K562 (cell line): Measurements from ENCODE around the gene PRUNE1. TPM values are rescaled to one million over a fixed set of nuclear protein-coding genes. Genes with fewer than 3 reads are reported as not detected.
A peak's percentile ranks its signal among the peaks of the same experiment; 100 is the strongest.

ENCODE experiments used
- AFF1 ChIP-seq, 2 experiments: fragments of 450-650 bp; IDR thresholded peaks; 2 replicates each; pipeline ENCODE4 v1.6.1; 2018; ENCODE audit warnings: mild to moderate bottlenecking in 2 of 2, low read depth in 1 of 2; ENCODE audit not compliant: partially characterized antibody in 2 of 2
- C11orf30 ChIP-seq: fragments of 450-650 bp; IDR thresholded peaks from 2 replicates; pipeline ENCODE4 v1.6.1; 2016; ENCODE audit warnings: low read depth, mild to moderate bottlenecking
- CREB3L1 ChIP-seq: fragments of 450-650 bp; IDR thresholded peaks from 2 replicates; pipeline ENCODE4 v1.6.1; 2014; ENCODE audit warnings: low read depth, mild to moderate bottlenecking, moderate library complexity, borderline replicate concordance
- CTBP1 ChIP-seq: fragments of 450-650 bp; IDR thresholded peaks from 2 replicates; pipeline ENCODE4 v1.6.1; 2016; ENCODE audit warnings: borderline replicate concordance
- EGR1 ChIP-seq: fragments of 450-650 bp; conservative IDR thresholded peaks from 2 replicates; pipeline ENCODE4 v1.6.1; 2017; ENCODE audit warnings: mild to moderate bottlenecking
- ETV5 ChIP-seq: sonication (generic); formaldehyde crosslinking; IDR thresholded peaks from 2 replicates; pipeline ENCODE4 v1.4.0; 2020; ENCODE audit warnings: low read depth, mild to moderate bottlenecking, missing genetic modification reagents
- GABPB2 ChIP-seq: fragments of 250-450 bp; sonication (Bioruptor Pico); conservative IDR thresholded peaks from 2 replicates; pipeline ENCODE4 v1.5.1; 2021; ENCODE audit warnings: mild to moderate bottlenecking
- KLF6 ChIP-seq: fragments of 250-450 bp; sonication (Bioruptor Pico); IDR thresholded peaks from 2 replicates; pipeline ENCODE4 v1.4.0; 2020; ENCODE audit warnings: mild to moderate bottlenecking, moderate library complexity, borderline replicate concordance
- MAFF ChIP-seq: IDR thresholded peaks from 2 replicates; pipeline ENCODE4 v1.6.1; 2012; ENCODE audit warnings: low read length, improper control_type of control experiment
- MAFK ChIP-seq: IDR thresholded peaks from 2 replicates; pipeline ENCODE4 v1.6.1; 2011; ENCODE audit warnings: low read length, improper control_type of control experiment
- NCOA1 ChIP-seq: fragments of 450-650 bp; IDR thresholded peaks from 2 replicates; pipeline ENCODE4 v1.6.1; 2016; ENCODE audit warnings: low read depth
- SUPT5H ChIP-seq: fragments of 450-650 bp; IDR thresholded peaks from 2 replicates; pipeline ENCODE4 v1.6.1; 2016
- TBL1XR1 ChIP-seq, 2 experiments: IDR thresholded peaks; 2 replicates each; pipeline ENCODE4 v1.6.1; 2012; ENCODE audit warnings: improper control_type of control experiment in 2 of 2, low read length in 2 of 2, mild to moderate bottlenecking in 1 of 2
- TCFL5 ChIP-seq: fragments of 250-450 bp; sonication (Bioruptor Pico); conservative IDR thresholded peaks from 2 replicates; pipeline ENCODE4 v1.6.1; 2021; ENCODE audit warnings: mild to moderate bottlenecking, moderate library complexity, matching md5 sums
- UBTF ChIP-seq, 2 experiments: IDR thresholded peaks; 2 replicates each; pipeline ENCODE4 v1.6.1; 2012; ENCODE audit warnings: improper control_type of control experiment in 2 of 2, low read depth in 2 of 2, low read length in 2 of 2, borderline replicate concordance in 1 of 2
- ZBTB5 ChIP-seq: fragments of 450-650 bp; IDR thresholded peaks from 2 replicates; pipeline ENCODE4 v1.6.1; 2017; ENCODE audit warnings: antibody characterized with exemption
- ZBTB7A ChIP-seq: IDR thresholded peaks from 2 replicates; pipeline ENCODE4 v1.6.1; 2011; ENCODE audit warnings: low read depth, mild to moderate bottlenecking, low read length, moderate library complexity, borderline replicate concordance; ENCODE audit not compliant: control insufficient read depth
- ZNF12 ChIP-seq: sonication (generic); formaldehyde crosslinking; IDR thresholded peaks from 2 replicates; pipeline ENCODE4 v1.4.0; 2020; ENCODE audit warnings: mild to moderate bottlenecking, missing genetic modification reagents
- polyA plus RNA-seq, 8 experiments: library from polyadenylated mRNA; depleted of rRNA in 4 of 8; stranded (reverse) in 5 of 8; unstranded in 3 of 8; fragments of >200 nt; fragmentation: Nextera tagmentation in 2 of 8; fragmentation: Illumina TruSeq in 1 of 8; extraction: Ambion mirVana in 2 of 8; extraction: Trizol in 1 of 8; gene quantifications; 2 replicates each; pipeline versions ENCODE4 v1.2.1 to v1.2.3, GENCODE V29; 2011 to 2014; ENCODE audit warnings: inconsistent platforms in 1 of 8, missing spikeins in 1 of 8
- total RNA-seq, 7 experiments: library from RNA; depleted of rRNA in 6 of 7; stranded (reverse); fragments of >200 nt in 6 of 7; fragmentation: Illumina TruSeq in 2 of 7; extraction: Trizol in 2 of 7; gene quantifications; 2 replicates each; pipeline versions ENCODE4 v1.2.1 to v1.2.3, GENCODE V29; 2011 to 2021; ENCODE audit warnings: low replicate concordance in 1 of 7

PRUNE1 gene
- total and polyA plus RNA-seq, 9 of the 15 experiments (the other 6 are each of a cell fraction or from before 2014, with no cell fraction given): 16.7 to 48.3 (median 26.2) TPM

GRCh38 chr1:151060007-151060656 lies 51.9 kb downstream of the PRUNE1 start, which contains the start of gene MLLT11 (continued):
- peak; percentile 52; the same call in 1 of the 2 replicates for TF ChIP-seq MAFF
- TF ChIP-seq TBL1XR1 (IDR thresholded peaks at IDR 0.05; ENCODE audit: low read length in 2 of 2): no peak
- no peak for TF ChIP-seq TCFL5 (CRISPR knock-in tag)
- peak; percentile 50; the same call in 1 of the 2 replicates for TF ChIP-seq C11orf30
- no peak; the same call in 1 of the 2 replicates for TF ChIP-seq CTBP1
- 0 out of 2 replicates have a peak, but pooled peaks have one; percentile 31 for TF ChIP-seq KLF6
- TF ChIP-seq EGR1: peak; percentile 76
- TF ChIP-seq ZNF12: no peak
- peak; percentile 66 for TF ChIP-seq SUPT5H
- TF ChIP-seq AFF1 (IDR thresholded peaks at IDR 0.05; ENCODE audit: low read depth in 1 of 2, partially characterized antibody in 2 of 2): peak in 1 of 2 experiments; percentile 23
- TF ChIP-seq UBTF (IDR thresholded peaks at IDR 0.05; ENCODE audit: borderline replicate concordance in 1 of 2, low read depth in 2 of 2, low read length in 2 of 2): peak in 1 of 2 experiments; percentile 49; a peak in 1 of 4 replicates
- TF ChIP-seq CREB3L1: 0 out of 2 replicates have a peak, but pooled peaks have one; percentile 11
- no peak for TF ChIP-seq GABPB2 (CRISPR knock-in tag)
- TF ChIP-seq ETV5: peak; percentile 48; the same call in 1 of the 2 replicates
- peak; percentile 50; the same call in 1 of the 2 replicates for TF ChIP-seq NCOA1
- TF ChIP-seq ZBTB7A: peak; percentile 88
- peak; percentile 53 for TF ChIP-seq MAFK
- TF ChIP-seq ZBTB5: no peak
